A549 (cell line): ENCODE measurements around the gene ANGEL2. TPM values are rescaled to one million over a fixed set of nuclear protein-coding genes. Genes with fewer than 3 reads are reported as not detected.

ENCODE experiments used
- ATAC-seq, 2 experiments: fragments of 200-7000 bp in 1 of 2; fragments of >200 bp in 1 of 2; cut with Nextera tagmentation in 1 of 2; cut with Tn5 transposase in 1 of 2; 3 replicates each; pipeline versions ENCODE4 v1.8.0 to v1.9.1; 2018 to 2020; ENCODE audit warnings: mild to moderate bottlenecking in 1 of 2, moderate library complexity in 1 of 2
- CTCF ChIA-PET: fragments of 300-600 bp; sonication (Branson Sonifier 250); formaldehyde crosslinking; extraction: SDS; loops from one replicate; lab custom pipeline; 2021; ENCODE audit warnings: antibody characterized with exemption, inconsistent platforms; lab: Yijun Ruan, JAX
- POLR2A ChIA-PET: fragments of 350-600 bp; formaldehyde crosslinking; extraction: SDS; loops from one replicate; lab custom pipeline; 2021; ENCODE audit warnings: antibody characterized with exemption, inconsistent platforms; lab: Yijun Ruan, JAX
- DNase-seq, 2 experiments: peaks; one replicate each; pipeline versions ENCODE4 v3.0.0 to v3.0.0-alpha.2; 2011 to 2016; ENCODE audit warnings: low read depth in 1 of 2, low spot score in 1 of 2
- FAIRE-seq: peaks from 2 replicates; lab custom pipeline; 2011; peaks lifted over from hg19 to GRCh38; lab: Jason Lieb, UNC
- H3K27ac ChIP-seq, 2 experiments: fragments of >200 bp; sonication (Bioruptor Twin); formaldehyde crosslinking; 3 replicates each; pipeline ENCODE4 v1.5.1; 2016 to 2017
- H3K4me1 ChIP-seq: fragments of >200 bp; sonication (Bioruptor Twin); formaldehyde crosslinking; 3 replicates; pipeline ENCODE4 v1.6.1; 2016
- H3K4me2 ChIP-seq: fragments of >200 bp; sonication (Bioruptor Twin); formaldehyde crosslinking; 3 replicates; pipeline ENCODE4 v1.6.1; 2016
- H3K4me3 ChIP-seq: fragments of >200 bp; sonication (Bioruptor Twin); formaldehyde crosslinking; 3 replicates; pipeline ENCODE4 v1.5.1; 2016
- H3K9me3 ChIP-seq: fragments of >200 bp; sonication (Bioruptor Twin); formaldehyde crosslinking; 3 replicates; pipeline ENCODE4 v1.6.1; 2016
- BCL3 ChIP-seq: fragments of >200 bp; sonication (Bioruptor Twin); formaldehyde crosslinking; IDR thresholded peaks from 3 replicates; pipeline ENCODE4 v1.6.1; 2016
- CBX2 ChIP-seq: fragments of 200-600 bp; sonication (generic); IDR thresholded peaks from 2 replicates; pipeline ENCODE4 v1.6.1; 2016; ENCODE audit warnings: low read depth, mild to moderate bottlenecking, borderline replicate concordance
- ESRRA ChIP-seq: fragments of 150-350 bp; IDR thresholded peaks from 2 replicates; pipeline ENCODE4 v1.6.1; 2014; ENCODE audit warnings: mild to moderate bottlenecking, low read length, borderline replicate concordance
- FOXS1 ChIP-seq: fragments of 250-450 bp; sonication (Bioruptor Pico); IDR thresholded peaks from 2 replicates; pipeline ENCODE4 v1.5.0; 2020; ENCODE audit warnings: mild to moderate bottlenecking, moderate library complexity
- GATA3 ChIP-seq: IDR thresholded peaks from 2 replicates; pipeline ENCODE4 v1.6.1; 2012; ENCODE audit warnings: borderline replicate concordance
- HOXA7 ChIP-seq: fragments of 250-450 bp; sonication (Bioruptor Pico); IDR thresholded peaks from 2 replicates; pipeline ENCODE4 v1.5.0; 2020; ENCODE audit warnings: mild to moderate bottlenecking, moderate library complexity
- HOXB13 ChIP-seq: fragments of 250-450 bp; sonication (Bioruptor Pico); IDR thresholded peaks from 2 replicates; pipeline ENCODE4 v1.5.0; 2020; ENCODE audit warnings: low read depth, mild to moderate bottlenecking, moderate library complexity
- MAFK ChIP-seq: fragments of 450-650 bp; IDR thresholded peaks from 2 replicates; pipeline ENCODE4 v1.6.1; 2014; ENCODE audit not compliant: partially characterized antibody
- MAZ ChIP-seq: fragments of 150-350 bp; IDR thresholded peaks from 2 replicates; pipeline ENCODE4 v1.6.1; 2014; ENCODE audit warnings: antibody characterized with exemption, low read depth, low read length, borderline replicate concordance
- NFE2L2 ChIP-seq: fragments of 150-350 bp; conservative IDR thresholded peaks from 2 replicates; pipeline ENCODE4 v1.6.1; 2014; ENCODE audit warnings: low read length
- NPAS2 ChIP-seq: fragments of 250-450 bp; sonication (Bioruptor Pico); IDR thresholded peaks from 2 replicates; pipeline ENCODE4 v1.8.0; 2022; ENCODE audit warnings: mild to moderate bottlenecking, moderate library complexity, borderline replicate concordance
- PBX3 ChIP-seq: IDR thresholded peaks from 2 replicates; pipeline ENCODE4 v1.6.1; 2012
- PHF8 ChIP-seq: fragments of 200-600 bp; sonication (generic); IDR thresholded peaks from 2 replicates; pipeline ENCODE4 v1.6.1; 2016; ENCODE audit warnings: low read depth, mild to moderate bottlenecking, antibody characterized with exemption, moderate library complexity, borderline replicate concordance
- REST ChIP-seq: fragments of 200-600 bp; sonication (generic); IDR thresholded peaks from 2 replicates; pipeline ENCODE4 v1.6.1; 2016; ENCODE audit warnings: antibody characterized with exemption, mild to moderate bottlenecking, moderate library complexity
- RFX5 ChIP-seq: fragments of 450-650 bp; IDR thresholded peaks from 2 replicates; pipeline ENCODE4 v1.7.1; 2014; ENCODE audit warnings: antibody characterized with exemption, mild to moderate bottlenecking, moderate library complexity
- SMC3 ChIP-seq: fragments of >200 bp; sonication (Bioruptor Twin); formaldehyde crosslinking; IDR thresholded peaks from 3 replicates; pipeline ENCODE4 v1.6.1; 2018; ENCODE audit warnings: inconsistent platforms
- USF2 ChIP-seq: fragments of 450-650 bp; IDR thresholded peaks from 2 replicates; pipeline ENCODE4 v1.6.1; 2014; ENCODE audit warnings: antibody characterized with exemption
- WGBS: methylation state at CpG from one replicate; pipeline ENCODE4 v1.1.6; 2017; ENCODE audit errors: missing lambda C conversion rate; 5-methylcytosine and 5-hydroxymethylcytosine counted together
- polyA plus RNA-seq, 4 experiments: library from polyadenylated mRNA; depleted of rRNA in 3 of 4; stranded (reverse); fragments of >200 nt; fragmentation: RNase III in 1 of 4; extraction: RNeasy Plus Mini Kit Qiagen cat#74134 plus additional on column Dnase treatment in 1 of 4; gene quantifications; 2 replicates in 3 of 4; 3 replicates in 1 of 4; pipeline ENCODE4 v1.2.3, GENCODE V29; 2011 to 2017

ANGEL2 gene
- polyA plus RNA-seq, 2 of the 4 experiments (the other 2 are of a cell fraction): 20.4 to 38.9 TPM

- 0 out of 3 replicates have a peak overlapping the region, but pooled peaks have one; percentile 38 for H3K4me2 ChIP-seq
- peak overlapping the region; percentile 5 to 66; a peak in 3 of 6 replicates for H3K27ac ChIP-seq
- peaks cover 27% of the 10 kb centered on the region for H3K4me1 ChIP-seq
- POLR2A ChIA-PET: no interaction called here
- TF ChIP-seq NPAS2 (CRISPR knock-in tag) (no peak), CBX2 (no peak), NFE2L2 (no peak), GATA3 (no peak), USF2 (no peak), FOXS1 (CRISPR knock-in tag) (no peak), PHF8 (no peak), HOXA7 (CRISPR knock-in tag) (no peak), MAZ (no peak)
- DNase-seq (no peak), FAIRE-seq (no peak), ATAC-seq (no peak; a peak in 1 of 6 replicates)
- CTCF ChIA-PET: interaction anchor here (0.8 to 3.0 kb wide), 4 partner anchors 14 to 15 kb away, joined by 3 to 11 read pairs (median 4); no protein-coding TSS in a partner anchor
- WGBS: 76% methylated on average over 13 of the region's 13 CpGs
- H3K9me3 ChIP-seq: no peaks in the 10 kb centered on the region
- H3K4me3 ChIP-seq: no peak overlapping the region
Measured at GRCh38 chr1:212981571-212982328, 33.9 kb downstream of the ANGEL2 start.

- DNase-seq: peak in 1 of 2 experiments; percentile 40
- Histone ChIP-seq H3K4me2 (peak overlapping the region; percentile 38; the same call in 2 of the 3 replicates), H3K4me1 (peaks cover 27% of the 10 kb centered on the region), H3K4me3 (no peak overlapping the region), H3K9me3 (no peaks in the 10 kb centered on the region), H3K27ac (peak overlapping the region; percentile 49 to 66; a peak in 5 of 6 replicates)
- WGBS: 58% methylated on average over 11 of the region's 11 CpGs
- ChIA-PET CTCF (interaction anchor here (0.8 to 3.0 kb wide), 4 partner anchors 13 to 316 kb away, joined by 3 to 11 read pairs (median 6); no protein-coding TSS in a partner anchor), POLR2A (no interaction called here)
- TF ChIP-seq BCL3: no peak
- TF ChIP-seq SMC3: no peak
- TF ChIP-seq PBX3: no peak
- no peak for TF ChIP-seq RFX5
- no peak for TF ChIP-seq MAFK
- TF ChIP-seq ESRRA: no peak
- TF ChIP-seq NPAS2 (CRISPR knock-in tag): no peak
- no peak for TF ChIP-seq REST
- TF ChIP-seq HOXB13 (CRISPR knock-in tag): no peak
- peak; percentile 26 to 46; a peak in 4 of 6 replicates for ATAC-seq
- FAIRE-seq: no peak
Measured at GRCh38 chr1:212981025-212981495, 34.6 kb downstream of the ANGEL2 start.
